ENCODE data around the gene OGFOD3. TPM values are rescaled to one million over a fixed set of nuclear protein-coding genes. Genes with fewer than 3 reads are reported as not detected.

Gene OGFOD3
- 39.2 and 40.1 TPM in 2 replicates for total RNA-seq

GRCh38 chr17:82418001-82418986 lies at the start of gene OGFOD3, which contains the start of gene HEXD:
TSS of gene OGFOD3 (minus strand) at chr17:82418586. CDS start at chr17:82418485, 101 bp downstream.
TSS of gene HEXD (plus strand) at chr17:82418347. CDS start at chr17:82419800, 1,453 bp downstream.

GRCh38 chr17:82458179-82458884 lies 39.9 kb upstream of the OGFOD3 start, which contains the start of gene NARF:
TSS of gene NARF (plus strand) at chr17:82458741. CDS start at chr17:82458804, 63 bp downstream.

GRCh38 chr17:82450357-82451106 lies 32.1 kb upstream of the OGFOD3 start, which contains the start of gene CYBC1:
TSS of gene CYBC1 (minus strand) at chr17:82450752. CDS start at chr17:82449254, 1,498 bp downstream.

DNA sequence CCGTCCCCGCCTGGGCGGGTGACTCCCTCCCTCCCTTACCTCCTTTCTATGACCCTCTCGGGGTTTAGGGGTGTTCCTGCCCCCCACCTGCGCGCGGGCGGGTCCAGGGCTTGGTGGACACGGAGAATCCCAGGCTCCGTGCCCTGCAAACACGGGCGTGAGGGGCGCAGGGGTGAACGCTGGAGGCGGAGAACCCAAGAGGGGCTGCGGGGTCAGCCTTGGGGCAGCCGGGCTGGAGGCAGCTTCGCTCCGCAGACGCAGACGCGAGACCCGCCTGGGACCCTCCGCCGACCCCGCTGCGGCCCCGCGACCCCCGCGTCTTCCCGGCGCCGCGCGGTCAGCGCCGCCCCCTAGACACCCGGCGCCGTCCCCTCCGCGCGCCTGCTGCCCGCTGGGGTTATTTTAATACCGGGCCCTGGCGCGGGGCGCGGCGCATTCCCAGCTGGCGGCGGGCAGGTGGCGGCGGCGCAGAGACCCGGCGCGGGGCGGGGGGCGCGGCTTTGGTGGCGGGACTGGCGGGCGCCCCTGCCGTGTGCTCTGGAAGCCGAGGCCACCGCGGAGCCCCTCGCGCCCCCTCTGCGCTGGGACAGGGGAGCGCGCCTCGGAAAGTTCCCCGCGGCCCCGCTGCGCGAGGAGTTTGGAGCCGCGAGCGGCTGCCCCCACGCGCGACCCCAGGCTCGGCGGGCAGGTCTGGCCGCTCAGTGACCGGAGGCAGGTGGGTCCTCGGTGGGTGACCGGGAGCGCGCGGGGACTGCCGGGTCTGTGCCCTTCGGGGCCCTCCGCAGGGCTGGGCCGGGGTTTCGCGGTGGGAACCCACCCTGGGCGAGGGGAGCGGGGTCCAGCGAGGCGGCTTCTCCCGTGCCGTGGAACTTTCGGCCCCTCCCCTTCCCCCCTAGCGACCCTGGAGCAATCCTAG lies 46.8 kb downstream of the OGFOD3 start, which contains the start of gene UTS2R:
Gene UTS2R (plus strand): TSS at position 433 of the 916 bp plus-strand sequence. CDS start 2,560 bp downstream, outside the sequence.

DNA sequence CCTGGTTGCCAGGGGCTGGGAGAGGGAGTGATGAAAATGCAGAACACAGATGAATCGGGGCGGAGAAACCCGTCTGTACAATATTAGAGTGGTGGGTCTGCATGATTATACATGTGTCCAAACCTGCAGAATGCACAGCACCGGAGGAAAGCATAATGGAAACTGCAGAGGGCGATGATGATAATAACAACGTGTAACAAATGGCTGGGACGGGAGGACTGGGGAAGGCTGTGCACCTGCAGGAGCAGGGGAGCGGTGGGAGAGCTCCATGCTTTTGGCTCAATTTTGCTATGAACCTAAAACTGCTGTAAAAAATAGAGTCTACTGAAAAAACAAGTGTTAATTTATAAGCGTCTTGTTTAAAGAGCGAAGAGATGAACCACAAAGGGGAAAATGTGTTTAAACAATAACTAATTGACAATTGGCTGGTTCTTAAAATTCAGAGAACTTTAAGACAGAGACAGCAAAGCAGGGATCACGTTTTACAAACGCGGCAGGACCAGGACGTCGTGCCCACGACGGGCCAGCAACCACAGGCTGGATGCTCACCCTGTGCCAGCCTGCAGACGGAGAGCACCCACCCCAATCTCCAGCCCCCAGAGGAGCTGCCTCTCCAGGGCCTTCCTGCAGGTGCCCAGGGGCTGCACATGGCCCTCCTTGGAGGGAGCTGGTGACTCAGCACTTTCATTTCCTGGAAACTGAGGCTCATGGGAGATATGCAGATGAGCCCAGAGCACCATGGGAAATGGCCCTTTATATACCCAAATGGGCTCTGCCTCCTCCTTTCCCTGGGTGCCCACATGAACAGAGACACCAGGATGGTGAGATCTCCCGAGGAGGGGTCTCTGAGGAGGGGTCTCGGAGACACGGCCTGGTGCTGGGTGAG lies 59.7 kb downstream of the OGFOD3 start, which contains the start of gene TEX19:
Gene TEX19 (plus strand): TSS at position 783 of the 886 bp plus-strand sequence. CDS start 2,904 bp downstream, outside the sequence.

Other genes with a start within 250 kb of the OGFOD3 start
- 6.5 and 9.4 TPM in 2 replicates for gene CCDC57, start 205.7 kb downstream of the OGFOD3 start, total RNA-seq
- gene SLC16A3, start 189.5 kb downstream of the OGFOD3 start, total RNA-seq = 600 and 632 TPM in 2 replicates
- 28.7 and 31.3 TPM in 2 replicates for gene CSNK1D, start 144.9 kb downstream of the OGFOD3 start, total RNA-seq
- gene CD7, start 101.0 kb downstream of the OGFOD3 start, total RNA-seq = 0.49 TPM in 1 of 2 replicates, not detected in the other
- 18.4 and 25.6 TPM in 2 replicates for gene SECTM1, start 84.8 kb downstream of the OGFOD3 start, total RNA-seq
- not detected in 2 replicates for gene TEX19, start 59.3 kb downstream of the OGFOD3 start, total RNA-seq
- gene UTS2R, start 46.8 kb downstream of the OGFOD3 start, total RNA-seq = not detected in 2 replicates
- 6.8 and 11.2 TPM in 2 replicates for gene HEXD, start 239 bp downstream of the OGFOD3 start, total RNA-seq
- gene CYBC1, start 32.2 kb upstream of the OGFOD3 start, total RNA-seq = 58.2 and 59.4 TPM in 2 replicates
- gene NARF, start 40.2 kb upstream of the OGFOD3 start, total RNA-seq = 22.2 and 26.0 TPM in 2 replicates
- 28.5 and 34.5 TPM in 2 replicates for gene FOXK2, start 101.1 kb upstream of the OGFOD3 start, total RNA-seq
- gene WDR45B, start 229.9 kb upstream of the OGFOD3 start, total RNA-seq = 76.4 and 85.2 TPM in 2 replicates